ENCODE data around the gene RET.

DNA sequence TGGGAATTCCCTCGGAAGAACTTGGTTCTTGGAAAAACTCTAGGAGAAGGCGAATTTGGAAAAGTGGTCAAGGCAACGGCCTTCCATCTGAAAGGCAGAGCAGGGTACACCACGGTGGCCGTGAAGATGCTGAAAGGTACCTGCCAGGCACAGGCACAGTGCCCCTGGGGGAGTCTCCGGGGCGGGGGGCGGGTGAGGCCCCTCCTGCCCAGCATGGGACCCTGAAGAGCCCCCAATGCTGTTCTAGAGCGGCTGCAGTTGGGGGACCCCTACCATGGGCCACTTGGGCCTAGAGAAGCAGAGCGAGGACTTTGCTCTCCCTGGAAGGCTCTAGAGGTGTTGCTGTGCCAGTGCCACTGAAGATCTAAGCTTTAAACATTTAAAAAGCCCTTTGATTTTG lies 39.7 kb downstream of the RET start:
- TF ChIP-seq, protein P1, sequence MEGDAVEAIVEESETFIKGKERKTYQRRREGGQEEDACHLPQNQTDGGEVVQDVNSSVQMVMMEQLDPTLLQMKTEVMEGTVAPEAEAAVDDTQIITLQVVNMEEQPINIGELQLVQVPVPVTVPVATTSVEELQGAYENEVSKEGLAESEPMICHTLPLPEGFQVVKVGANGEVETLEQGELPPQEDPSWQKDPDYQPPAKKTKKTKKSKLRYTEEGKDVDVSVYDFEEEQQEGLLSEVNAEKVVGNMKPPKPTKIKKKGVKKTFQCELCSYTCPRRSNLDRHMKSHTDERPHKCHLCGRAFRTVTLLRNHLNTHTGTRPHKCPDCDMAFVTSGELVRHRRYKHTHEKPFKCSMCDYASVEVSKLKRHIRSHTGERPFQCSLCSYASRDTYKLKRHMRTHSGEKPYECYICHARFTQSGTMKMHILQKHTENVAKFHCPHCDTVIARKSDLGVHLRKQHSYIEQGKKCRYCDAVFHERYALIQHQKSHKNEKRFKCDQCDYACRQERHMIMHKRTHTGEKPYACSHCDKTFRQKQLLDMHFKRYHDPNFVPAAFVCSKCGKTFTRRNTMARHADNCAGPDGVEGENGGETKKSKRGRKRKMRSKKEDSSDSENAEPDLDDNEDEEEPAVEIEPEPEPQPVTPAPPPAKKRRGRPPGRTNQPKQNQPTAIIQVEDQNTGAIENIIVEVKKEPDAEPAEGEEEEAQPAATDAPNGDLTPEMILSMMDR (IDR thresholded peaks at IDR 0.05) = no peak
- TF ChIP-seq EP300 (IDR thresholded peaks at IDR 0.05) (no peak), POLR2AphosphoS5 (IDR thresholded peaks at IDR 0.05) (no peak)
